Cardiac muscle cell (in vitro differentiated cells and primary cell): ENCODE data around the gene PTN. TPM values are rescaled to one million over a fixed set of nuclear protein-coding genes. Genes with fewer than 3 reads are reported as not detected.

Experiments used
- DNase-seq, 2 donors: peaks; one replicate each; pipeline versions ENCODE4 v3.0.0 to v3.0.0-alpha.2; 2010 to 2017; ENCODE audit warnings: low read depth in 1 of 2, low spot score in 1 of 2
- H3K27ac ChIP-seq: fragments of 200-600 bp; sonication (generic); 2 replicates; pipeline ENCODE4 v1.5.1; 2016
- H3K27me3 ChIP-seq: fragments of 200-600 bp; sonication (generic); 2 replicates; pipeline ENCODE4 v1.6.0; 2016; ENCODE audit warnings: control low read depth
- H3K36me3 ChIP-seq: fragments of 200-600 bp; sonication (generic); 2 replicates; pipeline ENCODE4 v1.5.1; 2016; ENCODE audit warnings: control low read depth
- H3K4me1 ChIP-seq: fragments of 200-600 bp; sonication (generic); 2 replicates; pipeline ENCODE4 v1.8.1; 2017; ENCODE audit warnings: low read depth, mild to moderate bottlenecking, mixed run types
- H3K4me3 ChIP-seq: fragments of 200-600 bp; sonication (generic); 2 replicates; pipeline ENCODE4 v1.5.1; 2016; ENCODE audit warnings: mild to moderate bottlenecking
- H3K9me3 ChIP-seq: fragments of 200-600 bp; sonication (generic); 2 replicates; pipeline ENCODE4 v1.5.1; 2017; ENCODE audit warnings: low read depth, mild to moderate bottlenecking, control low read depth
- CTCF ChIP-seq: IDR thresholded peaks from 2 replicates; pipeline ENCODE4 v1.5.1; 2012; ENCODE audit warnings: low read depth, mild to moderate bottlenecking, low read length
- polyA plus RNA-seq: library from polyadenylated mRNA; unstranded; fragments of >200 nt; fragmentation: Nextera tagmentation; extraction: Ambion mirVana; gene quantifications from 2 replicates; pipeline ENCODE4 v1.2.1, GENCODE V29; 2016
- total RNA-seq: library from RNA; depleted of rRNA; stranded (reverse); fragments of >200 nt; gene quantifications from 2 replicates; pipeline ENCODE4 v1.2.3, GENCODE V29; 2016

The PTN gene
- total and polyA plus RNA-seq, 2 experiments from 2014 or later: 68.5 to 183 TPM

- no peak for TF ChIP-seq CTCF
- no peak overlapping the region for H3K4me3 ChIP-seq
- no peaks in the 10 kb centered on the region for H3K27me3 ChIP-seq
- DNase-seq: no peak
- H3K27ac ChIP-seq: no peak overlapping the region
- H3K4me1 ChIP-seq: no peaks in the 10 kb centered on the region
- no peaks in the 10 kb centered on the region for H3K9me3 ChIP-seq
- H3K36me3 ChIP-seq: no peaks in the 10 kb centered on the region
Measured at GRCh38 chr7:137373507-137373906, 30.0 kb upstream of the PTN start.

DNA sequence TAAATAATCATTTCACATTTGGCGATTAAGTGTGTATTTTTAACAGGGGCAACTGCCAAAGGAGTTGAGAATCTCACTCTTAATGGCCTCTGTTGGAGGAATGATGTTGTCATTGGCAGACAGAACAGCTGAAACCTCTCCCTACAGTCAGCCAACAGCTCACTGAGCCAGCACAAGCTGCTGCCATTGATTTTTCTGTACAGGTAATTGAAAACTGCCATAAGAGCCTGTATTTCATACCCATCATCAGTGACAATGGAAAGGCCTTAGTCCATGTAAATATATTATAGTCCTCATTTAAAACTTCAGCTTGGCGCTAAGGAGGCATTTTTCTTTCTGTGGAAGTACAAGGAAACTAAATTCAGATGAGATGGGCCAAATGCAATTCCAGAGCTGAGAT, 28.1 kb upstream of the PTN start:
- Histone ChIP-seq H3K4me1 (no peaks in the 10 kb centered on the region), H3K9me3 (no peaks in the 10 kb centered on the region), H3K27me3 (no peaks in the 10 kb centered on the region), H3K36me3 (no peaks in the 10 kb centered on the region), H3K4me3 (no peak overlapping the region), H3K27ac (no peak overlapping the region)
- no peak for DNase-seq
- no peak for TF ChIP-seq CTCF

DNA sequence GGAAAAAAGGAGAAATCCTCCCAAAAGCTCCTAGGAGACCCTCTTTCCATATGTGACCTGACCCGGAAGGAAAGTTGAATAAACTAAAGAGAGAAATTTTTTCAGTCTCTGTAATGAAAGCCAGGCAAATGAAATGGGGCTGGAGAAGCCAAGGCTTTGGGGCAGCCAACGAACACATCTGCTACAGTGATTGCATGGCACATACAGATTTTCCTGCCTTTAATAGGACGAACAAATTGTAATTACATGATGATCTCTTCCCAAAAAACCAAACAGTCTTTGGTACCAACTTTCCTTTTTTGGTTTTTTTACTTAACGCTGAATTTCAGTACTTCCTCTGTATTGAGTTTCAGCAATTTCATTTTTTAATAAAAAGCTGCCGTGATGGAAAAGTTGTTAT, 23.5 kb upstream of the PTN start:
- TF ChIP-seq CTCF: no peak
- H3K36me3 ChIP-seq: no peaks in the 10 kb centered on the region
- no peak for DNase-seq
- H3K27me3 ChIP-seq: no peaks in the 10 kb centered on the region
- H3K27ac ChIP-seq: no peak overlapping the region
- no peaks in the 10 kb centered on the region for H3K9me3 ChIP-seq
- no peaks in the 10 kb centered on the region for H3K4me1 ChIP-seq
- no peak overlapping the region for H3K4me3 ChIP-seq

DNA sequence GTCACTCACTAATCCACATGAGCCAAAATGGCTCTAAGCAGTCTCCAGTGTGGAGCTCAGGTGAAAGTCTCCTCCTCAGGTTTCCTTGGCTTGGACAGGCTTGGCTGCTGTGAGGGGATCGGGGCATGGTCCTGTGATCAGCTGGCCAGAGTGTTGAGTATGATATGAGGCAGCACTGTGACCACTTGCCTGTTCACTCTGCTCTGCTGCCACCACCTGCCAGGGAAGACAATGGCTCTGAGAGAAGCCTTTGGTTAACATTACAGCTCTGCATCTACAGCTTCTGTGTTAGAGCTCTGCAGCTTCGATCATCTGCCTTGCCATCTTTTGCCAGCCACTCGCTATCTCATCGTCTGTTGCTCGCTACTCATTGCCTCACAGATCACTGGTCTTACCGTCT, 20.1 kb upstream of the PTN start:
- peaks cover 6% of the 10 kb centered on the region for H3K9me3 ChIP-seq
- no peaks in the 10 kb centered on the region for H3K4me1 ChIP-seq
- TF ChIP-seq CTCF: no peak

DNA sequence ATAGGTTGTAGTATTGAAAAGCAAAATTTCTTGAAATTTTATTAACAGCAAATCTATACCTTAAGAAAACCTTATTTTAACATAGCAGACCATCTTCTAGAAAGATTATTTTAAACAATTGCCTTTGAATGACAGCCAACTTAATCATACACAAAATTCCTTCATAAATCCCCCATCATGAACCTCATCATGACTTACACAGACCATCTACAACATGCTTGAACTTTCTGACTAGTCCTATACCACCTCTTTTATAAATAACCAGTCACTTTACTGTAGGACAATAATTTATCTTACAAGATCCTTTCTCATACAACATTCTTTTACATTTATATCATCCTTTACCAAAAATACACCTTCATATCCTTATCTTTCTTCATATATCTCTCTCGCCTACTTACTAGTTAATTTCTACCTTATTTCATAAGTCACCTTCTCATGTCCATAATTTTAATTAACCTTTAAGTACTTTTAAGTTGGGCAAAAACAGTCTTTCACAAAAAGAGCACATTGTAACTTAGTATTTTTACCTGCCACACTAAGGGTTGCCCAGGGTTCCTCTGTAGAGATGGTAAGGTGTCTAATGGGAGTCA, 16.6 kb upstream of the PTN start:
- no peaks in the 10 kb centered on the region for H3K4me1 ChIP-seq
- no peak overlapping the region for H3K4me3 ChIP-seq
- peaks cover 6% of the 10 kb centered on the region for H3K9me3 ChIP-seq
- no peaks in the 10 kb centered on the region for H3K36me3 ChIP-seq
- no peak for TF ChIP-seq CTCF
- DNase-seq: no peak
- H3K27me3 ChIP-seq: no peaks in the 10 kb centered on the region
- H3K27ac ChIP-seq: no peak overlapping the region

More for the DNA sequence above, 20.1 kb upstream of the PTN start:
- Histone ChIP-seq H3K27me3 (no peaks in the 10 kb centered on the region), H3K4me3 (no peak overlapping the region), H3K36me3 (no peaks in the 10 kb centered on the region), H3K27ac (no peak overlapping the region)
- no peak for DNase-seq
